ENCODE results near the gene CORO1C. TPM values are rescaled to one million over a fixed set of nuclear protein-coding genes. Genes with fewer than 3 reads are reported as not detected.
A peak's percentile ranks its signal among the peaks of the same experiment; 100 is the strongest.

CORO1C gene
- total and polyA plus RNA-seq, 9 of the 15 experiments (the other 6 are each of a cell fraction or from before 2014, with no cell fraction given) = 55.2 to 280 (median 150) TPM

DNA sequence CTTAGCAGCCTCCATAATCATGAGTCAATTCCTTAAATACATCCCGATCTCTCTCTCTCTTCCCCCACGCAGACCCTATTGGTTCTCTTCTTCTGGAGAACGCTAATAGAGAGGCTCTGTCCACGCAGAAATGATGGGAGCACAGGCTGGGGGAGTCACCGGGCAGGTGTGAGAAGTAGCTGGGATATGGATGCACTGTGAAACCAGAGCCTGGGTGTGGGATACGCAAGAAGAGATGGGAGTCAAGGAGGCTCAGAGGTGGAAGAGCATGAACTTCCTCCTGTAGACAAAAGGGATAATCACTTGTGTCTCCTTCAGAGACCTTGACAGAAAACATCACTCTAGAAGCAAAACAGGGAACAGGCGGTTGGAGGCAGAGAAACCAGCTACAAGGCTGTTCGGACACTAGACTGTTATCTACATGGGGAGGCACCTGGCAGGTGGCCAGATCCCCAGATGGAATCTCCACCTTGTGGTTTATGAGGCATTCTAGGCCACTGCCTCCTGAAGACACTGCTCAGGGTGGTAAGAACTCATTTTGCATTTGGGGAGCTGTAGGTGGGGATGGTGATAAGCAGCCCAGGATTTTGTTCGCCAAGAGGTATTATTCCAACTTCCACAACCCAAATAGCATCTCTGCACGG, 90.4 kb downstream of the CORO1C start (continued):
- TF ChIP-seq MEIS2 (IDR thresholded peaks at IDR 0.05; ENCODE audit: partially characterized antibody) (peak; percentile 57), KDM1A (IDR thresholded peaks at IDR 0.05) (peak; percentile 33 to 60; a peak in 2 of 4 replicates), GABPB1 (CRISPR knock-in tag; IDR thresholded peaks at IDR 0.05) (peak; percentile 37; the same call in 1 of the 2 replicates), TAL1 (IDR thresholded peaks at IDR 0.05) (peak; percentile 50), MBD2 (IDR thresholded peaks at IDR 0.05; ENCODE audit: borderline replicate concordance, low read depth) (0 out of 2 replicates have a peak, but pooled peaks have one; percentile 11), NBN (IDR thresholded peaks at IDR 0.05; ENCODE audit: low read depth) (peak; percentile 84; the same call in 1 of the 2 replicates), RNF2 (IDR thresholded peaks at IDR 0.05) (peak; percentile 59; the same call in 1 of the 2 replicates), BCOR (IDR thresholded peaks at IDR 0.05) (peak; percentile 52; the same call in 1 of the 2 replicates), CBX3 (IDR thresholded peaks at IDR 0.05; ENCODE audit: borderline replicate concordance in 1 of 2, low read length in 2 of 2) (peak in 1 of 2 experiments; percentile 65; a peak in 1 of 3 replicates), SMARCE1 (IDR thresholded peaks at IDR 0.05) (peak; percentile 86), ZNF239 (CRISPR knock-in tag; IDR thresholded peaks at IDR 0.05) (0 out of 2 replicates have a peak, but pooled peaks have one; percentile 13), TCF3 (CRISPR knock-in tag; IDR thresholded peaks at IDR 0.05) (peak; percentile 55), BRF1 (IDR thresholded peaks at IDR 0.05; ENCODE audit: borderline replicate concordance, extremely low read depth, insufficient read length) (no peak), SIN3A (IDR thresholded peaks at IDR 0.05; ENCODE audit: borderline replicate concordance in 2 of 2, control insufficient read depth in 1 of 2, low read depth in 2 of 2, low read length in 2 of 2) (no peak), LEF1 (IDR thresholded peaks at IDR 0.05) (peak; percentile 79; the same call in 1 of the 2 replicates), ARHGAP35 (IDR thresholded peaks at IDR 0.05; ENCODE audit: partially characterized antibody) (no peak), ZNF57 (CRISPR knock-in tag; IDR thresholded peaks at IDR 0.05) (no peak), ATF7 (IDR thresholded peaks at IDR 0.05) (peak; percentile 83), NCOA1 (IDR thresholded peaks at IDR 0.05; ENCODE audit: low read depth) (peak; percentile 82; the same call in 1 of the 2 replicates), L3MBTL2 (IDR thresholded peaks at IDR 0.05) (peak; percentile 57), NCOR1 (IDR thresholded peaks at IDR 0.05) (peak; percentile 48)
- TF ChIP-seq, protein P1, sequence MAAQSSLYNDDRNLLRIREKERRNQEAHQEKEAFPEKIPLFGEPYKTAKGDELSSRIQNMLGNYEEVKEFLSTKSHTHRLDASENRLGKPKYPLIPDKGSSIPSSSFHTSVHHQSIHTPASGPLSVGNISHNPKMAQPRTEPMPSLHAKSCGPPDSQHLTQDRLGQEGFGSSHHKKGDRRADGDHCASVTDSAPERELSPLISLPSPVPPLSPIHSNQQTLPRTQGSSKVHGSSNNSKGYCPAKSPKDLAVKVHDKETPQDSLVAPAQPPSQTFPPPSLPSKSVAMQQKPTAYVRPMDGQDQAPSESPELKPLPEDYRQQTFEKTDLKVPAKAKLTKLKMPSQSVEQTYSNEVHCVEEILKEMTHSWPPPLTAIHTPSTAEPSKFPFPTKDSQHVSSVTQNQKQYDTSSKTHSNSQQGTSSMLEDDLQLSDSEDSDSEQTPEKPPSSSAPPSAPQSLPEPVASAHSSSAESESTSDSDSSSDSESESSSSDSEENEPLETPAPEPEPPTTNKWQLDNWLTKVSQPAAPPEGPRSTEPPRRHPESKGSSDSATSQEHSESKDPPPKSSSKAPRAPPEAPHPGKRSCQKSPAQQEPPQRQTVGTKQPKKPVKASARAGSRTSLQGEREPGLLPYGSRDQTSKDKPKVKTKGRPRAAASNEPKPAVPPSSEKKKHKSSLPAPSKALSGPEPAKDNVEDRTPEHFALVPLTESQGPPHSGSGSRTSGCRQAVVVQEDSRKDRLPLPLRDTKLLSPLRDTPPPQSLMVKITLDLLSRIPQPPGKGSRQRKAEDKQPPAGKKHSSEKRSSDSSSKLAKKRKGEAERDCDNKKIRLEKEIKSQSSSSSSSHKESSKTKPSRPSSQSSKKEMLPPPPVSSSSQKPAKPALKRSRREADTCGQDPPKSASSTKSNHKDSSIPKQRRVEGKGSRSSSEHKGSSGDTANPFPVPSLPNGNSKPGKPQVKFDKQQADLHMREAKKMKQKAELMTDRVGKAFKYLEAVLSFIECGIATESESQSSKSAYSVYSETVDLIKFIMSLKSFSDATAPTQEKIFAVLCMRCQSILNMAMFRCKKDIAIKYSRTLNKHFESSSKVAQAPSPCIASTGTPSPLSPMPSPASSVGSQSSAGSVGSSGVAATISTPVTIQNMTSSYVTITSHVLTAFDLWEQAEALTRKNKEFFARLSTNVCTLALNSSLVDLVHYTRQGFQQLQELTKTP (IDR thresholded peaks at IDR 0.05; ENCODE audit: low read depth in 1 of 2, partially characterized antibody in 2 of 2) = peak in 1 of 2 experiments; percentile 46
- TF ChIP-seq, protein P2, sequence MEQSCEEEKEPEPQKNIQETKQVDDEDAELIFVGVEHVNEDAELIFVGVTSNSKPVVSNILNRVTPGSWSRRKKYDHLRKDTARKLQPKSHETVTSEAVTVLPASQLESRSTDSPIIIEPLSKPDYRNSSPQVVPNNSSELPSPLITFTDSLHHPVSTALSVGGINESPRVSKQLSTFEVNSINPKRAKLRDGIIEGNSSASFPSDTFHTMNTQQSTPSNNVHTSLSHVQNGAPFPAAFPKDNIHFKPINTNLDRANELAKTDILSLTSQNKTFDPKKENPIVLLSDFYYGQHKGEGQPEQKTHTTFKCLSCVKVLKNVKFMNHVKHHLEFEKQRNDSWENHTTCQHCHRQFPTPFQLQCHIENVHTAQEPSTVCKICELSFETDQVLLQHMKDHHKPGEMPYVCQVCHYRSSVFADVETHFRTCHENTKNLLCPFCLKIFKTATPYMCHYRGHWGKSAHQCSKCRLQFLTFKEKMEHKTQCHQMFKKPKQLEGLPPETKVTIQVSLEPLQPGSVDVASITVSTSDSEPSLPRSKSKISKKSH (CRISPR knock-in tag; IDR thresholded peaks at IDR 0.05) = no peak
- TF ChIP-seq, protein P3, sequence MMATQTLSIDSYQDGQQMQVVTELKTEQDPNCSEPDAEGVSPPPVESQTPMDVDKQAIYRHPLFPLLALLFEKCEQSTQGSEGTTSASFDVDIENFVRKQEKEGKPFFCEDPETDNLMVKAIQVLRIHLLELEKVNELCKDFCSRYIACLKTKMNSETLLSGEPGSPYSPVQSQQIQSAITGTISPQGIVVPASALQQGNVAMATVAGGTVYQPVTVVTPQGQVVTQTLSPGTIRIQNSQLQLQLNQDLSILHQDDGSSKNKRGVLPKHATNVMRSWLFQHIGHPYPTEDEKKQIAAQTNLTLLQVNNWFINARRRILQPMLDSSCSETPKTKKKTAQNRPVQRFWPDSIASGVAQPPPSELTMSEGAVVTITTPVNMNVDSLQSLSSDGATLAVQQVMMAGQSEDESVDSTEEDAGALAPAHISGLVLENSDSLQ (IDR thresholded peaks at IDR 0.05) = peak; percentile 39; the same call in 1 of the 2 replicates
